ENCODE results near the gene ILDR2.

Gene ILDR2

GRCh38 chr1:166902279-166902678 is 73.1 kb downstream of the ILDR2 start:
- Histone ChIP-seq H4K20me1 (ENCODE audit: insufficient read depth, low read length, poor library complexity, severe bottlenecking) (no peaks in the 10 kb centered on the region), H3K27me3 (ENCODE audit: insufficient read depth, low read length, poor library complexity, severe bottlenecking) (no peaks in the 10 kb centered on the region), H3K4me1 (ENCODE audit: insufficient read depth, low read length, poor library complexity, severe bottlenecking) (peaks cover 27% of the 10 kb centered on the region), H2AFZ (ENCODE audit: low read length) (peak overlapping the region; percentile 64; the same call in 1 of the 2 replicates), H3K9me3 (ENCODE audit: insufficient read depth, low read depth, low read length) (peaks cover 7% of the 10 kb centered on the region), H3K9me2 (replicated peaks; ENCODE audit: low read depth, low read length) (no peaks in the 10 kb centered on the region), H3K9ac (ENCODE audit: low read depth, low read length, poor library complexity, severe bottlenecking) (peak overlapping the region; percentile 51), H3K4me3 (ENCODE audit: low read length, poor library complexity, severe bottlenecking) (peak overlapping the region; percentile 14), H3F3A (ENCODE audit: low read depth) (peaks cover 4% of the 10 kb centered on the region; the same call in 1 of the 2 replicates), H3K79me2 (ENCODE audit: insufficient read depth, low read length) (no peaks in the 10 kb centered on the region), H3K36me3 (ENCODE audit: insufficient read depth, low read length) (no peaks in the 10 kb centered on the region), H3K4me2 (ENCODE audit: low read depth, low read length, poor library complexity, severe bottlenecking) (peak overlapping the region; percentile 40)
- TF ChIP-seq EZH2phosphoT487 (IDR thresholded peaks at IDR 0.05; ENCODE audit: borderline replicate concordance) (no peak), CTCF (conservative IDR thresholded peaks at IDR 0.05; ENCODE audit: low read length) (peak; percentile 35; the same call in 1 of the 2 replicates)

DNA sequence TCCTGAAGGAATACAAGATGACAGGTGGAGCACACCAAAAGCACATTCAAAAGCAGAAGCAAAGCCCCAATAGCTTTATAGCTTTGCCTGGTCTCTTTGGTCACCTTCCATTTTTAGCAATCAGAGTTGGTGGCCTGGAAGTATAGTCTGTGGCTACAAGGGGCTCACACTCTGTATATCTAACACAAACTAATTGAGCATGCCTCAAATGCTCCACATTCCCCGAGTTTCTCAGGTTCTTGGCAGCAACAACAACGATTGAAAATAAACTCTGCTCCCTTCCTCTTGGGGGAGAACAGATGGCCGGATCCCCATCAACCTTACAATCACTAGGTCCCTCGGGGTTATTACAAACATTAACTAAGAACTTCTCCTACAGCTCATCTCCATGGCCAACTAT is 74.4 kb downstream of the ILDR2 start:
- Histone ChIP-seq H3K36me3 (ENCODE audit: insufficient read depth, low read length) (no peaks in the 10 kb centered on the region), H4K20me1 (ENCODE audit: insufficient read depth, low read length, poor library complexity, severe bottlenecking) (no peaks in the 10 kb centered on the region), H3K4me3 (ENCODE audit: low read length, poor library complexity, severe bottlenecking) (no peak overlapping the region), H3F3A (ENCODE audit: low read depth) (peaks cover 4% of the 10 kb centered on the region; the same call in 1 of the 2 replicates), H3K4me1 (ENCODE audit: insufficient read depth, low read length, poor library complexity, severe bottlenecking) (peaks cover 27% of the 10 kb centered on the region), H3K9me3 (ENCODE audit: insufficient read depth, low read depth, low read length) (peaks cover 9% of the 10 kb centered on the region), H3K9me2 (replicated peaks; ENCODE audit: low read depth, low read length) (no peaks in the 10 kb centered on the region), H3K9ac (ENCODE audit: low read depth, low read length, poor library complexity, severe bottlenecking) (peak overlapping the region; percentile 51), H2AFZ (ENCODE audit: low read length) (no peak overlapping the region), H3K79me2 (ENCODE audit: insufficient read depth, low read length) (no peaks in the 10 kb centered on the region), H3K27me3 (ENCODE audit: insufficient read depth, low read length, poor library complexity, severe bottlenecking) (no peaks in the 10 kb centered on the region), H3K4me2 (ENCODE audit: low read depth, low read length, poor library complexity, severe bottlenecking) (peak overlapping the region; percentile 40)
- TF ChIP-seq CTCF (conservative IDR thresholded peaks at IDR 0.05; ENCODE audit: low read length), result no peak
- TF ChIP-seq EZH2phosphoT487 (IDR thresholded peaks at IDR 0.05; ENCODE audit: borderline replicate concordance), result no peak

DNA sequence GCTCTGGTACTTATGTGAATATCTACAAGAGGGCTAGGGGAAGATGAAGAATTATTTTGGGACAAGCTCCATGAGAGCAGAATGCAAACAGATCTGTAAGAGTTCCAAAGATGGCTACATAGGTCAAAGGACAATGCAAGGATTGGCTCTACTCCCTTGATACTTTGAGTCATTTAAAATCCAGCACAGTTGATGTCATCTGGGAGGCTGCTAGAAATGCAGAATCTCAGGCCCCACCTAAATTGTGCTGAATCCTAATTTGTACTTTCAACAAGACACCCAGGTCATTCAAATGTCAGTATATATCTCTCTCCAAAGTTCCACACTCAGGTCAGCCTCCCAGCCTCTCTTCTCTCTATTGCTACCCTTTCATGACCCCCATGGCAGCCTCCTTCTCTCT is 75.6 kb downstream of the ILDR2 start:
- H3K4me3 ChIP-seq (ENCODE audit: low read length, poor library complexity, severe bottlenecking), result no peak overlapping the region
- H3K9ac ChIP-seq (ENCODE audit: low read depth, low read length, poor library complexity, severe bottlenecking), result no peak overlapping the region
- no peaks in the 10 kb centered on the region for H3K36me3 ChIP-seq (ENCODE audit: insufficient read depth, low read length)
- peaks cover 4% of the 10 kb centered on the region; the same call in 1 of the 2 replicates for H3F3A ChIP-seq (ENCODE audit: low read depth)
- no peaks in the 10 kb centered on the region for H3K79me2 ChIP-seq (ENCODE audit: insufficient read depth, low read length)
- no peak overlapping the region for H3K4me2 ChIP-seq (ENCODE audit: low read depth, low read length, poor library complexity, severe bottlenecking)
- TF ChIP-seq EZH2phosphoT487 (IDR thresholded peaks at IDR 0.05; ENCODE audit: borderline replicate concordance), result no peak
- no peak for TF ChIP-seq CTCF (conservative IDR thresholded peaks at IDR 0.05; ENCODE audit: low read length)
- no peaks in the 10 kb centered on the region for H3K27me3 ChIP-seq (ENCODE audit: insufficient read depth, low read length, poor library complexity, severe bottlenecking)
- peaks cover 9% of the 10 kb centered on the region for H3K9me3 ChIP-seq (ENCODE audit: insufficient read depth, low read depth, low read length)
- peaks cover 27% of the 10 kb centered on the region for H3K4me1 ChIP-seq (ENCODE audit: insufficient read depth, low read length, poor library complexity, severe bottlenecking)
- H3K9me2 ChIP-seq (replicated peaks; ENCODE audit: low read depth, low read length), result no peaks in the 10 kb centered on the region
- H4K20me1 ChIP-seq (ENCODE audit: insufficient read depth, low read length, poor library complexity, severe bottlenecking), result no peaks in the 10 kb centered on the region
- H2AFZ ChIP-seq (ENCODE audit: low read length), result no peak overlapping the region
